GM18519 (cell line): Measurements from ENCODE around the gene ZBTB46.
"Not testable (repeated sequence)": the region's sequence is repeated elsewhere in the genome, so short reads cannot be mapped to it uniquely, and the experiment has no call there.

ENCODE experiments used
- ATAC-seq: cut with Tn5 transposase; IDR thresholded peaks from one replicate; pipeline ENCODE4 v1.9.1; 2021; ENCODE audit warnings: mild to moderate bottlenecking, moderate library complexity; ENCODE audit not compliant: unreplicated experiment, low FRiP score

Gene ZBTB46

GRCh38 chr20:63859166-63859699 is 28.2 kb upstream of the ZBTB46 start:
- no peak for ATAC-seq

GRCh38 chr20:63858393-63859165 is 27.5 kb upstream of the ZBTB46 start:
- ATAC-seq, result no peak

- ATAC-seq, result no peak
These were observed 26.8 kb upstream of the ZBTB46 start for GRCh38 chr20:63857764-63858392.

DNA sequence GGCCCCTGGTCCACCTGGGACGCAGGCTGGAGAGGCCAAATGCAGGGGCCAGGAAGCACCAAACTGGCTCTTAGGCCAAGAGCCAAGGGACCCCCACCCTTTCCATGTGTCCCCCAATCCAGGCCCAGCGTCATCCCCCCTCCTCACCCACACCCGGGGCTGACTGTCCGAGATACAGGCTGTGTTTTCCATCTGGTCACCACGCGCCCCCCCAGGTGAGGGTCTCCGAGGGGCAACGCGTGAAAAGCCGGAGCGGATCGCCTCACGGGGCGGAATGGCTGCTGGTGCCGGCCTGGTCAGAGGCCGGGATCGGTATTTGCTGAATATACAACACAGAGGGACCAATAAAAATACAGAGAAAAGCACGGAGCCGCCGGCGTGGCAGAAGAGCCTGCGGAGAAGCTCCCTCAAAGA is 25.0 kb upstream of the ZBTB46 start:
- no peak for ATAC-seq

GRCh38 chr20:63855363-63856097 is 24.5 kb upstream of the ZBTB46 start:
- no peak for ATAC-seq

DNA sequence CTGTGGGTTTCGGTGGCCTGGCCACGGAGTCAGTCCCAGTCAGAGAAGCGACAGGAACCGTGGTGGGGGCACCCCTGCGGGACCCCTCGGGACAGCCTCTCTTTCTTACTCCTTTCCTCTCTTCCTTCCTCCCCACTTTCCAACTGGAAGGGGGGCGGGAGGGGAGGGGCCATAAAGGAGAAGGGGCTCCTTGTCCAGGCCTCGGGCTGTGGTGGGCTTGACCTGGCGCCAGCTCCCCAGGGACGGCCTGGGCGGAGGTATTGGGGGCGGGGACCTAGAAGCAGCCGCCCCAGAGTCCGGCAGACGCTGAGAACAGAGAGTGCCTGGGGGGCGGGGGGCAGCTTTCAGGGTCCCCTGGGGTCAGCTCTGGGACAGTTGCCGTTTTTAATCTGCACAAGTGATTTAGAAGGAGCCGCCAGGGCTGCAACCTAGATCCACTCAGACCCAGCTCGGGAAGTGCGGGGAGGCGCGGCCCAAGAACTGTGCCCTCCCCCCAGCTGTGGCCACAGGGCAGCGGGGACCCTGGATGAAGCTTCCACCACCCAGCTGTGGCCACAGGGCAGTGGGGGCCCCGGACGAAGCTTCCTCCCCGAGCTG is 23.8 kb upstream of the ZBTB46 start:
- no peak for ATAC-seq

DNA sequence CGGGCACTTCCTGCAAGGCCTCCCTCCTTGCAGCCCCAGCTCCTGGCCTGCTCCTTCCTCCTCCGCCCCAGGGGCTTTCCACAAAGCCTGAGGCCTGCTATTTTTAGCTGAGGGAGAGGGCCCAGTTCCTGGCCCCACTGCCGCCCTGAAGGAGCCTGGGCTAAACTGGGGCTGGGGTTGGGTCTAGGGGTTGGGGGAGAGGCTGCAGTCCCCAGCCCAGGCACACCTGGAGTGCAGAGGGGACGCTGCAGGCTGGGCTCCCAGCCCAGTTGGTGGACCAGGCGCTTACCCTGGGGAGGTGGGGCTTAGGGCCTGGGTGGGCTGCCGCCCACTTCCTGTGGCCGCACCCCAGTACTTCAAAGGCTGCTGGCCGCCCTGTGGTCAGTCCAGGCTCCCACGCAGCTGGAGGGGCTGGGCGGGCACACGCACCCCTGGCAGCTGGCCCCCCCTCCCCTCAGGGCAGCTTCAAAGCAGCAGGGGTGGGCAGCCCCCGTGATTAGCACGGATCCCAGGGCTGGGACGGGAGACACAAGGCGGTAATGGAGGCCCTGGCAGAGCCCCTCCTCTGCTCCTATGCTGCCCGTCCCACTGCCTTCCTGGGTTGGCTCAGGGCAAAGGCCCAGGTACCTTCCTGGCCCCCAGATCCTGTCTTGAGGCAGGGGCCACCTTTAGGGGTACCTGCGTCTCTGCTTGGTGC is 23.2 kb upstream of the ZBTB46 start:
- no peak for ATAC-seq

DNA sequence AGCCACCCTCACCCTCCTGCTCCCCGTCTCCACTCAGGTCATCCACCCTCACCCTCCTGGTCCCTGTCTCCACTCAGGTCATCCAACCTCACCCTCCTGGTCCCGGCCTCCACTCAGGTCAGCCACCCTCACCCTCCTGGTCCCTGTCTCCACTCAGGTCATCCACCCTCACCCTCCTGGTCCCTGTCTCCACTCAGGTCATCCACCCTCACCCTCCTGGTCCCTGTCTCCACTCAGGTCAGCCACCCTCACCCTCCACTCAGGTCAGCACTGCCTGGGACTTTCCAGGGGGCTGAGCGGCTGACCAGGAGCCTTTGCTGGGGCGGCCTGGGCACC is 22.6 kb upstream of the ZBTB46 start:
- not testable (repeated sequence) for ATAC-seq

DNA sequence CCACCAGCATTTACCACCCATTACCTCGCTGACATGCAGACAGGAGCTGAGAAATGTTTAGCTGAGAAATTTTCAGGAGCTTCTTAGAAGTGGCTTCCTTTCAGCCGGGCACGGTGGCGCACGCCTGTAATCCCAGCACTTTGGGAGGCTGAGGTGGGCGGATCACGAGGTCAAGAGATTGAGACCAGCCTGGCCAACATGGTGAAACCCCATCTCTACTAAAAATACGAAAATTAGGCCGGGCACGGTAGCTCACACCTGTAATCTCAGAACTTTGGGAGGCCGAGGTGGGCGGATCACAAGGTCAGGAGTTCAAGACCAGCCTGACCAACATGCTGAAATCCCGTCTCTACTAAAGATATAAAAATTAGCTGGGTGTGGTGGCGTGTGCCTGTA is 20.5 kb upstream of the ZBTB46 start:
- ATAC-seq, result not testable (repeated sequence)

DNA sequence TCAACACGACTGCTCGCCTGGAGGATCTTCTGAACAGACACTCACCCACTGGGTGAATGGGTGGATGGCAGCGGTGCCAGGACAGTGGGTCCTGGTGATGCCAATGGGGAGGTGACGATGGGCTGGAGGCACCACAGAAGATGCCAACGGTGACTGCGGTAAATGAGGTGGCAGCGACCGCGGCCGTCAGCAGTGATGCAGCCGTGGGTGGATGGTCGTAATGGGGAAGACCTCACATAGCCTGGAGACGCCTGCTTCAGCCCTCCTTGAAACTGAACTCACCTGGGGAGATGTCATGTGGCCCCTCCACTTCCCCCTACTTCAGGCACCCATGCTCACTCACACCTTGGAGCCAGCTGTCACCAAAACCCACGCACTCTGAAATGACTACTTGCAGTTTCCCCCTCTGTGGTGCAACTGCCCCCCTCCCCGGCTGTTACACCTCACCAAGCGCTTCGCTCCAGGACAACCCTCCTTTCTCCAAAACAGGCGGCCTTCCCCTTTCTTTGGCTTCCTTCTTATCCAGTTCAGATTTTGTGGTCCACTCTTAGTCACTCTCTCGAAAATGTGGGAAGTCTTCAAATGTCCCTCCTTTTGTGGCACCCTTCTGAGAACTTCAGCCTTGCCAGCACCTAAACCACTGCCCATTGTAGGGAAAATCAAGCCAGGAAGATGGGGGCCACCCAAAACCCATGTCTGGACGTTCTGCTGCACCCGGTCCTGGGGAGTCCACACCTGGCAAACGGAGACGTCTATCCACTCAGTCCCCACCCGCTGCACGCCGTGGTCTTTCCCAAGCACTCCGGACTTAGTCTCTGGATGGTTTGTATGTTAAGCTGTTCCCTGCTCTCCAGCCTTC is 19.9 kb upstream of the ZBTB46 start:
- peak; percentile 64 for ATAC-seq

- ATAC-seq, result no peak
These were observed 17.2 kb upstream of the ZBTB46 start for GRCh38 chr20:63848003-63848911.

GRCh38 chr20:63847237-63848002 is 16.4 kb upstream of the ZBTB46 start:
- ATAC-seq, result no peak

- no peak for ATAC-seq
These were observed 15.8 kb upstream of the ZBTB46 start for GRCh38 chr20:63846888-63847236.

DNA sequence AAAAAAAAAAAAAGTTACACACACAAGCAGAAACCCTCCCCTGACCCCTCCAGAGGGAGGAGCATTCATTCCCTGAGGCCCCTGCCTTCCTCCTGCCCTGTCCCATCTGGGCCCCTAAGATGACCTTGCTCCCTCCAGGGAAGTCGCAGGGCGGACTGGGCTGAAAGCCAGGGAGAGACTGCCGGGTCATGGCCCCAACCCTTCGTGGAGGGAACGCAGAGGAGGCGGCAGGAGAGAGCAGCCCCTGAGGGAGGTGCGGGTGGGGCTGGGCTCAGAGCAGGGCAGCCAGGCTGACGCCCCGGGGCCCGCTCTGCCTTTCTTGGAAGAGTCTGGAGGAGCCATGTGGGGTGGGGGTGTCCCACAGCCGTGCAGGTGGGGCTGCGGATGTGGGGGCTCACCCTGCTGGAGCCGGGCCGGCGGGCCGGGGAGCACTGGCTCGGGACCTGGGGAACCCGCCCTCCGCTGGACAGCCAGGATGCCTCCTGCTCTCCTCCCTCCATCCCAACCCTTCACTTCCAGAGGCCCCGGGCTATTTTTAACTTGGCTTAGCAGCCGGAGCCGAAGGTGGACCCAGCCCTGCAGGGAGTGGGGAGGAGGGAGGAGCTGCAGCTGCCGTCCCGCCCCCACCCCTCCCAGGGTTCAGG is 15.2 kb upstream of the ZBTB46 start:
- ATAC-seq, result no peak

DNA sequence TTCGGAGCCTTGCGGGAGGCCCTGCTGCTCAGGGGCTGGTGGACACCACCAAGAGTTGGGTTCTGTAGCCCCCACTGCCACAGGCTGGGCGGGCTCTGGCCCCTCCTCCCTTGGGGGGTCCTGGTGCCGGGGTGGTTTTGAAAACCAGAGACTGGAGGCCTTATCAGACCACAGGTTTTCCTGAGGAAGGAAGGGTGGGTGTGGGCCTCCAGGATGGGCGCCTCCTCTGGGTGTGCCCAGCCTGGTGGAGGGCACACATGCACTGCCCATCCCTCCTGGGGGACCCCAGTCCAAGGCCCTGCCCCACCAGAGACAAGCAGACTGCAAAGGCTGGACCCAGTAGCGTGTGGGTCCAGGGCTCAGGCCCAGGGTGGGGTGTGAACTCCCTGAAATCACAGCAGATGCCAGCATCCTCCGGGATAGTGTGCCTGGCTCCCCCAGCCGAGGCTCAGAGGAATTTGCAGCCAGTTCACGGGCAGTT is 13.5 kb upstream of the ZBTB46 start:
- ATAC-seq, result no peak

- no peak for ATAC-seq
These were observed 12.7 kb upstream of the ZBTB46 start for GRCh38 chr20:63843778-63844177.

- no peak for ATAC-seq
These were observed 12.2 kb upstream of the ZBTB46 start for GRCh38 chr20:63843222-63843621.
